NCI-H1048 (cell line): ENCODE results near the gene THEMIS2.
A peak's percentile ranks its signal among the peaks of the same experiment; 100 is the strongest.
"Not testable (repeated sequence)": the region's sequence is repeated elsewhere in the genome, so short reads cannot be mapped to it uniquely, and the experiment has no call there.

Source experiments
- DNase-seq: peaks from one replicate; lab custom pipeline; 2025; lab: John Stamatoyannopoulos, UW

THEMIS2 gene

DNA sequence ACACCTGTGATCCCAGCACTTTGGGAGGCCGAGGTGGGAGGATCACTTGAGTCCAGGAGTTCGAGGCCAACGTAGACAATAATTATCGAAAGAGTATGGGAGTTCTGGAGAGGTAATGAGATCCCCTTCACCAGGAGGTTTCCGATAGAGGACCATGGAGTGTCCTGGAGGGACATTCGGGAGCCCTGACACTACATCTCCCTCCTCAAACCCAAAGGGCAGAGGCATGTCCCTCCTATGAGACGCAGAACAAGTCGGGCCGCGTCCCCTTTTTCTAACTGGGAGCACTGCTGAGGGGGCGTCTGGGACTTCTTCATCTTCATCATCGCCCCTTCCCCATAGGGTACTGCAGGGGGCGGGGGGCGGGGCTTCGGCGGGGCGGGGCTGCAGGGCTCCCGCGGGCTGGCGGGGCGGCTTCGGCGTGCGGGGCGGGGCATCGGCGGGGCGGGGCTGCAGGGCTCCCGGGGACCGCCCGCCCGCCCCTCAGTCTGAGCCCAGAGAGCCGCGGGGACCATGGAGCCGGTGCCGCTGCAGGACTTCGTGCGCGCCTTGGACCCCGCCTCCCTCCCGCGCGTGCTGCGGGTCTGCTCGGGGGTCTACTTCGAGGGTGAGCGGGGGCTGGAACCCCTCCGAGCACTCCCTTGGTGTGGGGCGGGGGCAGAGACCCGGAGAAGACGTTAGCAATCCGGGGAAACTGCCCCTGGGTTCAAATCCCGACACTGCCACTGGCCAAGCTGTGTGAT lies at the start of gene THEMIS2:
Gene THEMIS2, plus strand, starts transcription at position 486 of the 743 bp plus-strand sequence. Its CDS starts 28 bp downstream, at position 514.
- DNase-seq, result no peak

GRCh38 chr1:27823784-27824183 lies 48.6 kb upstream of the THEMIS2 start:
- no peak for DNase-seq

DNA sequence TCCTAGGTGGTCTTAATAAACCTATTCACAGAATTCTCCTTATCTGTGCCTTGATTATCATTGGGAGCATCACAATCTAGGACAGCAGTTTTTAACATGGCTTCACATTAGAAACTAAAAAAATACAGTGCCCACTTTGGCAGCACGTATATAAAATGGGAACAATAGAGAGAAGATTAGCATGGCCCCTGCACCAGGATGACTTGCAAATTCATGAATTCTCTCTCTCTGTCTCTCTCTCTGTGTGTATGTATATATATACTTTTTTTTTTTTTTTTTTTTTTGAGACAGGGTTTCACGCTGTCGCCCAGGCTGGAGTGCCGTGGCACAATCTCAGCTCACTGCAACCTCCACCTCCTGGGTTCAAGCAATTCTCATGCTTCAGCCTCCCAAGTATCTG lies 47.9 kb upstream of the THEMIS2 start:
- no peak for DNase-seq

DNA sequence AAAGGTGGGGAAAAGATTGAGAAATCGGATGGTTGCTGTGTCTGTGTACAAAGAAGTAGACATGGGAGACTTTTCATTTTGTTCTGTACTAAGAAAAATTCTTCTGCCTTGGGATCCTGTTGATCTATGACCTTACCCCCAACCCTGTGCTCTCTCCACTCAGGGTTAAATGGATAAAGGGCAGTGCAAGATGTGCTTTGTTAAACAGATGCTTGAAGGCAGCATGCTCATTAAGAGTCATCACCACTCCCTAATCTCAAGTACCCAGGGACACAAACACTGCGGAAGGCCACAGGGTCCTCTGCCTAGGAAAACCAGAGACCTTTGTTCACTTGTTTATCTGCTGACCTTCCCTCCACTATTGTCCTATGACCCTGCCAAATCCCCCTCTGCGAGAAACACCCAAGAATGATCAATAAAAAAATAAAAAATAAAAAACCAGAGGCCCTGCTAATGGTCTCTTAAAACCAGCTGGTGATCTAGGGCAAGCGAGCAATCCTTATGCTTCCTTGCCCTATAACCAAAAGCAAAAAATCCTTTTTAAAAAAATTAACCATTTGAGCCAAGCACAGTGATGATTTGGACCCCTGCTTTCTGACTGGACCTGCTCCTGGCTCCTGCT lies 42.9 kb upstream of the THEMIS2 start:
- DNase-seq, result not testable (repeated sequence)

DNA sequence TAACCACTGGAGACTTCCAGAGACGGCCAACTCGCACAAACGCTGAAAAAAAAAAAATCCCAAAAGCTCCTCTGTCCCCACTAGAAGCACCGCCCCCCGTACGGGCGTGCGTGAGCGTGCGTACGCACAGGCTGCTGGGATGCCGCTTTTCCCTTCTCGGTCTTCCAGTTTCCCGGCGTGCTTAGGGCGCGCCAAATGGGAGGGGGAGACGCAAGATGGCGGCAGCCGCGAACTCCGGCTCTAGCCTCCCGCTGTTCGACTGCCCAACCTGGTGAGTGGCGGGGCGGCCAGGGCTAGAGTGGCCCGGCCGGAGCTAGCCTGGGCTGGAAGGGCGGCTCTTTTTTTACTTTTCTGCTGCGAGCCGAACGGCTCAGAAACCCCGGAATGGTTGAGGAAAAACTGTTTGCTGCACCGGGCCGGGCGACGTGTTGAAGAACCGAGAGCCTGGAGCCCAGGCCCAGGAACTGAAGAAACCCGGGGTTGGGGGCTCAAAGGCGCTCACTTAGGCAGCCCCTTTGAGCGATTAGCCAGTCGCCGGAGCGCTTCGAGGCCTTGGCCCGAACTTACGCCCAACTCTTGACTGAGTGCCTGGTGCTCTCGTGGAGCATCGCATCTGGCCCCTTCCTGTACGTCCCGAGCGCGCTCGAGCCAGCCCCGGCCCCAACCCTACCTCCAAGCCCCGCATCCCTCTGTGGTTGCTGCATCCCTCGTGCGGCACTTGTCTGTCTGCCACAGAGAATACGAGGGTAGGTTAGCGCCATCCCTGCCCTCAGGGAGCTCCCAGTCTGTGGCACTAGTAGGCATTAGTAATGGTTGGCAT lies 41.5 kb upstream of the THEMIS2 start, which contains the start of gene PPP1R8:
Gene PPP1R8, plus strand, starts transcription at position 162 of the 820 bp plus-strand sequence. Its CDS starts 54 bp downstream, at position 216.
- peak; percentile 85 for DNase-seq

DNA sequence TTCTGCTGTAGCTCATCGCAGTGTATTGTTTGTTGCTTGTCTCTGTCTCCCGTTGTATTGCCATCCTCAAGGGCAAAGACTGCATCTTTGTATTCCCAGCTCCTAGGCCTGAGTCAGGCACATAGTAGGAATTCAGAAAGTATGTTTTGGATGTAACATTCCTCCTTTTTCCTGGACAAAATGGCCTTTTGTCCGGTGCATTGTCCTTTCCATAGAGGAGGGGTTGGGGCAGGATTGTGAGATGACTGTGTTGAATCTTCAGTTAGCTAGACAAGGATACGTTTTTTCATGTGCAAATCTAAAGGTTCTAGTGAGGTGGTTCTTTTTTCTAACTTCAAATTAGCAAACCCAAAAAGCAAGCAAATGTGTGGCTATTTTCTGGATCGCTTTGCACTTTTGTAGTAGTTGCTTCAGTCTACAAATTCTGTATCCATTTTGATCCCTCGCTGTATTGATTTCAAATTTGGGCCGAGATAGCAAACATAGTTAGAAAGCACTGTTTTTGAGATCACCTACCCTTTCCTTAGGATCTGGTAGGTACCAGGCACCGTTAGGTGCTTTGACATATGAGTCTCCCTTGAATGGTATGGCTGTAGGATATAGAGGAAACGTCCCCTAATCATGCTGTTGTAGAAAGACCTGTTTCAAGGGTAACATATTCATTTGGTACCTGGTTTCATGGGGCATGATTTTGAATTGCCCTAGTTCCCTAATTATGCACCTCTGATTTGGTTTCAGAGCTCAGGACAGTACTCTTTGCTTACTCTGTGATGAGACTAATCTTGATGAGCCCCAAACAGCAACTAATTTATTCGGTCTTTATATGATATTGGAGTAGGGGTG lies 40.6 kb upstream of the THEMIS2 start:
- no peak for DNase-seq

GRCh38 chr1:27832762-27833161 lies 39.6 kb upstream of the THEMIS2 start:
- DNase-seq, result no peak

GRCh38 chr1:27833470-27833869 lies 38.9 kb upstream of the THEMIS2 start:
- DNase-seq, result no peak

GRCh38 chr1:27835046-27835445 lies 37.3 kb upstream of the THEMIS2 start:
- no peak for DNase-seq

- DNase-seq, result no peak
Measured at GRCh38 chr1:27835501-27835900, 36.8 kb upstream of the THEMIS2 start.

GRCh38 chr1:27849951-27850350 lies 22.4 kb upstream of the THEMIS2 start:
- no peak for DNase-seq

DNA sequence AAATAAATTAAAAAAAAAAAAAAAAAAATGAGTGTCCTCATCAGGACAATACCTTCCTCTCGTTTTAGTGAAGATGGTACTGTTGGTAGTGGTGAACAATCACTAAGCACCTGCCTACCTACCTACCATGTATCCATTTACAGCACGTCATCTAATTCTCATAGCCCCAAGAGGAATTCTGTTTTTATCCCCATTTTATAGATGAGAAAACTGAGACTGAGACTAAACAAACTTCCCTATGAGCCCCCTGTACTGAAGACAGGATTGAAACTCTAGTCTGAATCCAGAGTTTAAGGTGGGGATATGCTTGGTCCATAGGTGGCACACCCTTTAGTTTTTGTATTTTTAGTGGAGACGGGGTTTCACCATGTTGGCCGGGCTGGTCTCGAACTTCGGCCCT lies 17.3 kb upstream of the THEMIS2 start:
- no peak for DNase-seq

DNA sequence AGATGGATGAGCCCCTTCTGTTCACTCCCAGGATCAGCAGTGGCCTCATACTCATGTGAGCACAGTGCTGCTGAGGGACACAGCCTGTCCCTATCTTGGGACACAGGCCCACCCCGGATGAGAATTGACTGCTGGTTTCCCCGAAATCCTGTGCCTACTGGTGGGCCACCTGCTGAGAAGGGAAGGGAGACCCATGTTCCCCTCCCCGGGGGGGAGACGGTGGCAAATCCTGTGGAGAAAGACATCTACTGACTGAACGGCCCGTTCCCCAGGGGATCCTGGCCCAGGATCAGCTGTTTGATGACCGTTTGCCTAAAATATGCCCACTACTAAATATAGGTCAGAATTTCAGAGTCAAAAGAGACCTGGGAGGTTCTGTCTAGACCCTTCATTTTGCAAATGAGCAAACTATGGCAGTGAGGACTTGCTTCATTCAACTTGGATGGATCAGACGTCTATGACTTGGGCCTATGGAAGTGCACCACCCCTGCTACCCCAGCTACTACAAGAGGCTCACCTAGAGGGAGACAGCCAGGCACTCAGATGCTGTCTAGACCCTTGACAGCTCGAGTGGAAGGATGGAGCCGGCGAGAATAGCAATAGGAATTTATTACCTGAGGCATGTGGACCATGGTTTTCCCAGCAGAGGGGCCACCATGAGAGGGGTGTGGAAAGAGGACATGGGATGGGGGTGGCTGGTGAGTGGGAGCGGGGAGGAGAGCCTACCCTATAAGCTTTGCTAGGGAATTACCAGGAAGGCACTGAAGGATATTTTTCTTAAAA lies 15.6 kb upstream of the THEMIS2 start:
- DNase-seq, result no peak

DNA sequence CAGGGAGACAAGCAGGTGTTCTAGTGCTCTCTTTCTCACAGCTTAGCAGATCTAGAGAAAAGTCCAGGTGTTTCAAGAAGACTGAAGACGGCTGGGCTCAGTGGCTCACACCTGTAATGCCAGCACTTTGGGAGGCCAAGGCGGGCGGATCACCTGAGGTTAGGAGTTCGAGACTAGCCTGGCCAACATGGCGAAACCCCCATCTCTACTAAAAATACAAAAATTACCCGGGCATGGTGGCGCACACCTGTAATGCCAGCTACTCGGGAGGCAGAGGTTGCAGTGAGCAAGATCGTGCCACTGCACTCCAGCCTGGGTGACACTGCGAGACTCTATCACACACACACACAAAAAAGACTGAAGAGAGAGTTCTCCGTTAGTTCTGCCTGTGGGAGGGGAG lies 14.8 kb upstream of the THEMIS2 start:
- DNase-seq, result not testable (repeated sequence)

GRCh38 chr1:27858072-27858948 lies 14.0 kb upstream of the THEMIS2 start:
- DNase-seq, result peak; percentile 59

GRCh38 chr1:27858949-27859576 lies 13.3 kb upstream of the THEMIS2 start:
- DNase-seq, result no peak

GRCh38 chr1:27861436-27861835 lies 10.9 kb upstream of the THEMIS2 start:
- no peak for DNase-seq

DNA sequence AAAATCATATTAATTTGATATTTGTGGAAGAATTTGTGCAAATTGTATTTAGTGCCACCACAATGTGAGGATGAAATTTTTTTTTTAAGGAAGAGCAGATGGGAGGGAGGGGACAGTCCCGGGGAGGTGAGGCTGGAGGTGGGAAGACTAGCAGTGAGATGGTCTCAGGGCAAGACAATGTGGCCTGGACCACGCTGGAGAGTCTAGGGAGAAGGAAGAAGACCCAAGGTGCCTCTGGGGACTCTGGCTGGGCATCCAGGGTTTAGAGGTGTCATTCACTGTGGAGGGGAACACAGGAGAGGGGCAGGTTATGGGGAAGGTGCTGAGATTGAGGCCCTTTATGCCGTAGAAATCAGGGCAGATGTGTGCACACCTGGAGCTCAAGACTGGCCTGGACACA lies 10.3 kb upstream of the THEMIS2 start:
- DNase-seq, result no peak
